GM12878 (cell line): ENCODE measurements around the gene PDZRN3. TPM values are rescaled to one million over a fixed set of nuclear protein-coding genes. Genes with fewer than 3 reads are reported as not detected.

Source experiments
- ATAC-seq: fragments of 200-7000 bp; cut with Tn5 transposase; 3 replicates; pipeline ENCODE4 v1.9.1; 2020; ENCODE audit warnings: mild to moderate bottlenecking, moderate library complexity
- BruUV-seq: library from RNA; stranded (reverse); fragments of 400-500 nt; replicated peaks from 2 replicates; lab custom pipeline; 2021; lab: Mats Ljungman, UMichigan
- CTCF ChIA-PET: fragments of 300-600 bp; sonication (Branson Sonifier 250); formaldehyde crosslinking; extraction: SDS; loops from one replicate; lab custom pipeline; 2021; ENCODE audit warnings: inconsistent platforms; lab: Yijun Ruan, JAX
- POLR2A ChIA-PET: fragments of 350-600 bp; formaldehyde crosslinking; extraction: SDS; loops from one replicate; lab custom pipeline; 2021; ENCODE audit warnings: inconsistent platforms; lab: Charles Lee
- RAD21 ChIA-PET: fragments of 300-600 bp; sonication (Branson Sonifier 250); formaldehyde crosslinking; loops from one replicate; lab custom pipeline; 2023; ENCODE audit warnings: antibody characterized with exemption; ENCODE audit not compliant: unreplicated experiment; lab: Charles Lee
- SMC1A ChIA-PET: fragments of 300-600 bp; sonication (Branson Sonifier 250); formaldehyde crosslinking; loops from one replicate; lab custom pipeline; 2023; ENCODE audit not compliant: unreplicated experiment, uncharacterized antibody; lab: Charles Lee
- DNase-seq: peaks from one replicate; pipeline ENCODE4 v3.0.0-alpha.2; 2011; ENCODE audit warnings: low read depth, low spot score
- FAIRE-seq: peaks from 3 replicates; lab custom pipeline; 2011; peaks lifted over from hg19 to GRCh38; lab: Jason Lieb, UNC
- H2AFZ ChIP-seq: 2 replicates; pipeline ENCODE4 v1.6.0; 2011; ENCODE audit warnings: low read depth, low read length, control low read depth; ENCODE audit not compliant: control insufficient read depth
- H3K27ac ChIP-seq: 2 replicates; pipeline ENCODE4 v1.5.1; 2011; ENCODE audit warnings: control low read depth; ENCODE audit not compliant: control insufficient read depth, insufficient read depth
- H3K27me3 ChIP-seq, 2 experiments: replicated peaks in 1 of 2; 2 replicates each; pipeline versions ENCODE4 v1.6.0 to v1.6.1; 2011; ENCODE audit warnings: low read length in 1 of 2; ENCODE audit not compliant: control insufficient read depth in 2 of 2, insufficient read depth in 2 of 2
- H3K36me3 ChIP-seq, 2 experiments: 2 replicates each; pipeline ENCODE4 v1.5.1; 2011; ENCODE audit warnings: low read length in 1 of 2; ENCODE audit not compliant: control insufficient read depth in 2 of 2, insufficient read depth in 2 of 2
- H3K4me1 ChIP-seq: 2 replicates; pipeline ENCODE4 v1.6.1; 2011; ENCODE audit warnings: mild to moderate bottlenecking, low read length, moderate library complexity, mixed read lengths; ENCODE audit not compliant: control insufficient read depth, insufficient read depth
- H3K4me2 ChIP-seq: 2 replicates; pipeline ENCODE4 v1.6.0; 2011; ENCODE audit warnings: control low read depth; ENCODE audit not compliant: control insufficient read depth, insufficient read depth
- H3K4me3 ChIP-seq: fragments of 200-600 bp; sonication (generic); 2 replicates; pipeline ENCODE4 v1.5.1; 2016
- H3K79me2 ChIP-seq: 2 replicates; pipeline ENCODE4 v1.6.0; 2011; ENCODE audit warnings: low read length; ENCODE audit not compliant: control insufficient read depth, insufficient read depth
- H3K9ac ChIP-seq: 2 replicates; pipeline ENCODE4 v1.8.0; 2011; ENCODE audit warnings: low read length, control low read depth, mixed read lengths; ENCODE audit not compliant: control insufficient read depth, insufficient read depth
- H3K9me3 ChIP-seq: replicated peaks from 3 replicates; pipeline ENCODE4 v1.5.1; 2011; ENCODE audit warnings: mild to moderate bottlenecking, low read length; ENCODE audit not compliant: control insufficient read depth, insufficient read depth
- H4K20me1 ChIP-seq: 2 replicates; pipeline ENCODE4 v1.6.0; 2011; ENCODE audit not compliant: control insufficient read depth, insufficient read depth
- ASH2L ChIP-seq: fragments of 300-600, 200-600 bp; sonication (generic); IDR thresholded peaks from 2 replicates; pipeline ENCODE4 v1.6.1; 2017; ENCODE audit warnings: low read depth, mild to moderate bottlenecking, borderline replicate concordance
- BHLHE40 ChIP-seq, 2 experiments: fragments of 450-650 bp in 1 of 2; IDR thresholded peaks; 2 replicates each; pipeline ENCODE4 v1.6.1; 2011 to 2017; ENCODE audit warnings: low read depth in 2 of 2, borderline replicate concordance in 1 of 2, improper control_type of control experiment in 1 of 2, low read length in 1 of 2, mild to moderate bottlenecking in 1 of 2
- CBX5 ChIP-seq: sonication (generic); IDR thresholded peaks from 2 replicates; pipeline ENCODE4 v1.6.1; 2016; ENCODE audit warnings: low read depth, moderate library complexity, mild to moderate bottlenecking, inconsistent platforms
- GABPA ChIP-seq: IDR thresholded peaks from 2 replicates; pipeline ENCODE4 v1.6.1; 2014; ENCODE audit warnings: antibody characterized with exemption, low read depth, mild to moderate bottlenecking, inconsistent platforms
- RAD51 ChIP-seq: fragments of 450-650 bp; IDR thresholded peaks from 2 replicates; pipeline ENCODE4 v1.6.1; 2016; ENCODE audit warnings: moderate library complexity, mild to moderate bottlenecking, inconsistent platforms
- SIN3A ChIP-seq: IDR thresholded peaks from 2 replicates; pipeline ENCODE4 v1.6.1; 2012; ENCODE audit warnings: low read depth, low read length, improper control_type of control experiment
- ZNF24 ChIP-seq: fragments of 450-650 bp; IDR thresholded peaks from 2 replicates; pipeline ENCODE4 v1.6.1; 2017; ENCODE audit warnings: antibody characterized with exemption, mild to moderate bottlenecking
- WGBS: methylation state at CpG from one replicate; pipeline ENCODE4 v1.1.6; 2016; ENCODE audit warnings: low lambda C conversion rate; ENCODE audit not compliant: insufficient replicate concordance, insufficient coverage; ENCODE audit errors: missing lambda C conversion rate; 5-methylcytosine and 5-hydroxymethylcytosine counted together
- in situ Hi-C: fragments of 300-500 bp; cut with MboI; formaldehyde crosslinking; loops from 9 replicates; pipeline ENCODE4 v1.14.3; 2018; ENCODE audit warnings: mixed read lengths
- intact Hi-C: fragments of 100-400 bp; cut with micrococcal nuclease; formaldehyde crosslinking; loops from one replicate; pipeline ENCODE4 v1.14.2; 2022; ENCODE audit not compliant: unreplicated experiment
- polyA plus RNA-seq, 11 experiments: library from polyadenylated mRNA; depleted of rRNA in 4 of 11; unstranded in 6 of 11; stranded (reverse) in 5 of 11; fragments of >200 nt; fragmentation: Nextera tagmentation in 4 of 11; fragmentation: Illumina TruSeq in 1 of 11; extraction: Ambion mirVana in 4 of 11; extraction: Trizol in 1 of 11; gene quantifications; 1 replicate in 1 of 11; 2 replicates in 10 of 11; pipeline versions ENCODE4 v1.2.1 to v1.2.3, GENCODE V29; 2011 to 2016; ENCODE audit warnings: inconsistent platforms in 2 of 11, missing spikeins in 2 of 11, low read depth in 1 of 11
- total RNA-seq, 4 experiments: library from RNA; depleted of rRNA in 3 of 4; stranded (reverse); fragments of >200 nt in 3 of 4; fragmentation: Illumina TruSeq in 1 of 4; extraction: Trizol in 1 of 4; gene quantifications; 2 replicates each; pipeline versions ENCODE4 v1.2.1 to v1.2.3, GENCODE V29; 2013 to 2021
- TF ChIP-seq, protein P1 (sequence below): fragments of 450-650 bp; formaldehyde crosslinking; IDR thresholded peaks from 2 replicates; pipeline ENCODE4 v1.4.0; 2020; ENCODE audit warnings: mild to moderate bottlenecking, moderate library complexity

PDZRN3 gene
- total and polyA plus RNA-seq, 10 of the 15 experiments (the other 5 are each of a cell fraction or from before 2014, with no cell fraction given), result 0.07 to 0.37 (median 0.12) TPM; not detected in 6

DNA sequence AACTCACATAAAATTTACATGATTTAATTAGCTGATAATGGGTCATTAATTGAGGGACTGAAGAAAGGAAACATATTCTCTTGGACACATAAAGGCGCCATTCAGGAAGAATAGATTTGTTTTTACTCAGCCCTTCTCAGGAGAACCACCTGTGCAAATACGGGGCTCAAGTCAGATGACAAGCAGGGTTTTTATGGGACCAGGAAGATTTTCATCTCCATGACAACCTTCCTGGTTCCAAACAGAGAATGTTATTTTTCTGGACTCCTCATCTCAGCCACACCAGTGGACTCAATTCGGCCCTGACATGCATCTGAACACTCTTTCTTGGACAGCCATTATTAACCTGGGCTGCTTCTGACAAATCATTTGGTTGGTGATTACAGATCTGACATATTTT is 120.5 kb downstream of the PDZRN3 start:
- Histone ChIP-seq H3K27me3 (no peaks in the 10 kb centered on the region), H3K36me3 (no peaks in the 10 kb centered on the region), H3K9ac (no peak overlapping the region), H2AFZ (no peak overlapping the region), H4K20me1 (no peaks in the 10 kb centered on the region), H3K4me3 (no peak overlapping the region), H3K27ac (no peak overlapping the region), H3K4me1 (peaks cover 24% of the 10 kb centered on the region), H3K4me2 (no peak overlapping the region), H3K79me2 (no peaks in the 10 kb centered on the region), H3K9me3 (no peaks in the 10 kb centered on the region)
- CTCF ChIA-PET, result interaction anchor here (1.0 to 9.6 kb wide), 6 partner anchors 10 to 402 kb away, joined by 3 to 110 read pairs (median 26); no protein-coding TSS in a partner anchor
- ATAC-seq (no peak), FAIRE-seq (no peak), DNase-seq (no peak)
- in situ Hi-C loops (loop anchor here (5.0 kb wide), 2 partner anchors 52 to 407 kb away; no protein-coding TSS in a partner anchor), intact Hi-C loops (loop anchor here (5.0 to 10.0 kb wide), 2 partner anchors 209 to 652 kb away; no protein-coding TSS in a partner anchor)
- RAD21 ChIA-PET, result interaction anchor here (3.3 kb wide), 1 partner anchor 56 kb away, joined by 14 read pairs; no protein-coding TSS in a partner anchor
- SMC1A ChIA-PET, result interaction anchor here (0.7 to 4.8 kb wide), 5 partner anchors 48 to 1946 kb away, joined by 3 to 46 read pairs (median 5); no protein-coding TSS in a partner anchor
- BruUV-seq, result no TSS peak
- no peak for TF ChIP-seq SIN3A
- no peak for TF ChIP-seq GABPA
- TF ChIP-seq ASH2L, result no peak
- TF ChIP-seq CBX5, result no peak
- POLR2A ChIA-PET, result no interaction called here
- 47% methylated on average over 3 of the region's 3 CpGs for WGBS

DNA sequence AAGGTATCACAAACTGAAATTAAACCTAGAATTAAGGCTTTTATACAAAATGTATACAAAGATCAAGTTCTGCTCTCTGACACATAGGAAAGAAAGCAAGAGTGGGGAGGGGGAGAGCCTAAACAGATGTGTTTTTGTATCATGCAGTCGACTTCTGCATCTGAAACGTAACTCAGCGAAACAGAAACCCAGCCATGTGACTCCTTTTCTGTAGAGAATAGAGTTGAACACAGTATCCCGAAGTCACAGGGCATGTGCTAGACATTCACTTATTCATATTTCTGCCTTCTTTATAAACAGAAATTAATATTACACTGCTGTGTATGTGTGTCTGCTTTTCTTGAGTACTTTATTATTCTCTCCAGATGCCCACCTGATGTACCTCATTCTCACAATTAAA is 121.0 kb downstream of the PDZRN3 start:
- RAD21 ChIA-PET, result interaction anchor here (3.3 to 4.6 kb wide), 2 partner anchors 56 to 402 kb away, joined by 14 to 44 read pairs; no protein-coding TSS in a partner anchor
- in situ Hi-C loops, result loop anchor here (5.0 kb wide), 2 partner anchors 51 to 406 kb away; no protein-coding TSS in a partner anchor
- TF ChIP-seq, protein P1, sequence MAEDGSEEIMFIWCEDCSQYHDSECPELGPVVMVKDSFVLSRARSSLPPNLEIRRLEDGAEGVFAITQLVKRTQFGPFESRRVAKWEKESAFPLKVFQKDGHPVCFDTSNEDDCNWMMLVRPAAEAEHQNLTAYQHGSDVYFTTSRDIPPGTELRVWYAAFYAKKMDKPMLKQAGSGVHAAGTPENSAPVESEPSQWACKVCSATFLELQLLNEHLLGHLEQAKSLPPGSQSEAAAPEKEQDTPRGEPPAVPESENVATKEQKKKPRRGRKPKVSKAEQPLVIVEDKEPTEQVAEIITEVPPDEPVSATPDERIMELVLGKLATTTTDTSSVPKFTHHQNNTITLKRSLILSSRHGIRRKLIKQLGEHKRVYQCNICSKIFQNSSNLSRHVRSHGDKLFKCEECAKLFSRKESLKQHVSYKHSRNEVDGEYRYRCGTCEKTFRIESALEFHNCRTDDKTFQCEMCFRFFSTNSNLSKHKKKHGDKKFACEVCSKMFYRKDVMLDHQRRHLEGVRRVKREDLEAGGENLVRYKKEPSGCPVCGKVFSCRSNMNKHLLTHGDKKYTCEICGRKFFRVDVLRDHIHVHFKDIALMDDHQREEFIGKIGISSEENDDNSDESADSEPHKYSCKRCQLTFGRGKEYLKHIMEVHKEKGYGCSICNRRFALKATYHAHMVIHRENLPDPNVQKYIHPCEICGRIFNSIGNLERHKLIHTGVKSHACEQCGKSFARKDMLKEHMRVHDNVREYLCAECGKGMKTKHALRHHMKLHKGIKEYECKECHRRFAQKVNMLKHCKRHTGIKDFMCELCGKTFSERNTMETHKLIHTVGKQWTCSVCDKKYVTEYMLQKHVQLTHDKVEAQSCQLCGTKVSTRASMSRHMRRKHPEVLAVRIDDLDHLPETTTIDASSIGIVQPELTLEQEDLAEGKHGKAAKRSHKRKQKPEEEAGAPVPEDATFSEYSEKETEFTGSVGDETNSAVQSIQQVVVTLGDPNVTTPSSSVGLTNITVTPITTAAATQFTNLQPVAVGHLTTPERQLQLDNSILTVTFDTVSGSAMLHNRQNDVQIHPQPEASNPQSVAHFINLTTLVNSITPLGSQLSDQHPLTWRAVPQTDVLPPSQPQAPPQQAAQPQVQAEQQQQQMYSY (CRISPR knock-in tag), result no peak
- TF ChIP-seq BHLHE40 (IDR thresholded peaks at IDR 0.05; ENCODE audit: borderline replicate concordance in 1 of 2, low read depth in 2 of 2, low read length in 1 of 2), result 0 out of 4 replicates have a peak, but pooled peaks of 1 of the 2 experiments have one; percentile 18
- peak; percentile 76 for TF ChIP-seq RAD51
- TF ChIP-seq ZNF24, result peak; percentile 65; the same call in 1 of the 2 replicates

More for the DNA sequence above, 121.0 kb downstream of the PDZRN3 start:
- Histone ChIP-seq H3K9me3 (no peaks in the 10 kb centered on the region), H3K27ac (no peak overlapping the region), H4K20me1 (no peaks in the 10 kb centered on the region), H3K9ac (no peak overlapping the region), H3K4me2 (no peak overlapping the region), H3K36me3 (no peaks in the 10 kb centered on the region), H3K27me3 (no peaks in the 10 kb centered on the region), H3K4me3 (no peak overlapping the region), H2AFZ (peak overlapping the region; percentile 54), H3K79me2 (no peaks in the 10 kb centered on the region), H3K4me1 (peaks cover 28% of the 10 kb centered on the region)
- WGBS, result 18% methylated on average over 4 of the region's 4 CpGs
- SMC1A ChIA-PET, result interaction anchor here (1.2 to 4.8 kb wide), 5 partner anchors 48 to 406 kb away, joined by 3 to 46 read pairs (median 16); no protein-coding TSS in a partner anchor
- peak; percentile 65 for FAIRE-seq
- POLR2A ChIA-PET, result no interaction called here
- BruUV-seq, result no TSS peak
- intact Hi-C loops, result loop anchor here (2.0 to 10.0 kb wide), 3 partner anchors 209 to 651 kb away; no protein-coding TSS in a partner anchor
- DNase-seq, result no peak
- CTCF ChIA-PET, result interaction anchor here (1.4 to 9.6 kb wide), 8 partner anchors 9 to 408 kb away, joined by 3 to 110 read pairs (median 16); no protein-coding TSS in a partner anchor
- peak; percentile 41 for ATAC-seq
